HEK293 (cell line): Measurements from ENCODE around the gene LDB1.

Experiments
- CTCF ChIP-seq: fragments of 450-650 bp; formaldehyde crosslinking; IDR thresholded peaks from 2 replicates; pipeline ENCODE4 v1.5.1; 2016; ENCODE audit warnings: missing biosample characterization, missing genetic modification characterization
- GLI2 ChIP-seq: fragments of 450-650 bp; formaldehyde crosslinking; IDR thresholded peaks from 2 replicates; pipeline ENCODE4; 2017; ENCODE audit warnings: missing biosample characterization, missing genetic modification characterization, low read depth, borderline replicate concordance
- SETDB1 ChIP-seq: IDR thresholded peaks from one replicate; pipeline ENCODE4 v1.6.1; 2017; ENCODE audit warnings: mild to moderate bottlenecking, low read length, moderate library complexity, mixed read lengths; ENCODE audit not compliant: insufficient read length
- TRIM28 ChIP-seq: IDR thresholded peaks from 2 replicates; pipeline ENCODE4 v1.6.1; 2011; ENCODE audit warnings: low read length, control low read depth, borderline replicate concordance
- ZBTB11 ChIP-seq: fragments of 450-650 bp; formaldehyde crosslinking; conservative IDR thresholded peaks from 2 replicates; pipeline ENCODE4 v1.5.1; 2016; ENCODE audit warnings: low read depth, missing biosample characterization, missing genetic modification characterization
- ZNF112 ChIP-seq: fragments of 450-650 bp; formaldehyde crosslinking; IDR thresholded peaks from 2 replicates; pipeline ENCODE4 v1.5.0; 2017; ENCODE audit warnings: missing biosample characterization, missing genetic modification characterization
- ZNF202 ChIP-seq: fragments of 450-650 bp; formaldehyde crosslinking; IDR thresholded peaks from 2 replicates; pipeline ENCODE4 v1.5.1; 2016; ENCODE audit warnings: missing biosample characterization, missing genetic modification characterization, borderline replicate concordance
- ZNF214 ChIP-seq: fragments of 450-650 bp; formaldehyde crosslinking; IDR thresholded peaks from 2 replicates; pipeline ENCODE4 v1.5.1; 2017; ENCODE audit warnings: missing biosample characterization, mild to moderate bottlenecking, missing genetic modification characterization, borderline replicate concordance
- ZNF26 ChIP-seq: fragments of 450-650 bp; formaldehyde crosslinking; IDR thresholded peaks from 2 replicates; pipeline ENCODE4 v1.5.1; 2016; ENCODE audit warnings: missing biosample characterization, missing genetic modification characterization
- ZNF707 ChIP-seq: fragments of 450-650 bp; formaldehyde crosslinking; IDR thresholded peaks from 2 replicates; pipeline ENCODE4 v1.5.1; 2016; ENCODE audit warnings: missing biosample characterization, missing genetic modification characterization

- TF ChIP-seq CTCF (tag by site-specific recombination) (no peak), ZNF202 (tag by site-specific recombination) (no peak), GLI2 (tag by site-specific recombination) (no peak), TRIM28 (no peak), SETDB1 (no peak), ZBTB11 (tag by site-specific recombination) (no peak), ZNF214 (no peak), ZNF26 (tag by site-specific recombination) (no peak), ZNF112 (no peak), ZNF707 (no peak)
Observed at GRCh38 chr10:102150970-102151773, 31.0 kb upstream of the LDB1 start.
